ENCODE results near the gene ANKDD1B.

Gene ANKDD1B

DNA sequence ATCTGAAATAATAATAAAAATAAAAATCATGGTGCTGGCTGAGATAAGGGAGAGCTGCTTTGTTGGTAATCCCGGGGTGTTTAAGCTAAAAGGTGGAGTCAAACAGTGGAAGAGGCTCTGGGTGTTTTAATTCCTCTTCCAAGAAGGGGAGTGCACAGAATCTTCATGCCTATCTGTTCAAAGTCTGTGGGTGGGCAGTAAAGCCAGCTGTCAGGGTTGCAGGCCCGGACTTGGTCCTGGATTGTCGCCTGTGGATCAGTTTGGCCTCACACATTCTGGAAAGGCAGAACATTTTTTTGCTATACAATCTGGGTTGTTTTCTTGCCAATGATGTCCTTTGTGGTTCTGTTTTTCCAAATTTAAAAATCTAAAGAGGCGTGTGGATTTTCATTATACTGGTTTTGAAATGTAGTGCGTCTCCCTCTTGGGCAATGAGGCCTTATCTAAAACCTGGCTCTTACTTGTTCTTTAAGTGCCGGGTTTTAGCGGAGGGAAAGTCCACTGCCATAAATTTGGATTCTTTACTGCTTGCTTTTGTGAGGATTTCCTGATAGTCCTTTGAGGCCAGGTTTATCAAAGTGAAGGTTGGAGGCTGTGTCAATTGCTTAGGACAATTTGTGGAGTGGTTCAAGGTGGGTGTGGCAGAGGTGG, 5.8 kb downstream of the ANKDD1B start:
- ATAC-seq, result no peak

DNA sequence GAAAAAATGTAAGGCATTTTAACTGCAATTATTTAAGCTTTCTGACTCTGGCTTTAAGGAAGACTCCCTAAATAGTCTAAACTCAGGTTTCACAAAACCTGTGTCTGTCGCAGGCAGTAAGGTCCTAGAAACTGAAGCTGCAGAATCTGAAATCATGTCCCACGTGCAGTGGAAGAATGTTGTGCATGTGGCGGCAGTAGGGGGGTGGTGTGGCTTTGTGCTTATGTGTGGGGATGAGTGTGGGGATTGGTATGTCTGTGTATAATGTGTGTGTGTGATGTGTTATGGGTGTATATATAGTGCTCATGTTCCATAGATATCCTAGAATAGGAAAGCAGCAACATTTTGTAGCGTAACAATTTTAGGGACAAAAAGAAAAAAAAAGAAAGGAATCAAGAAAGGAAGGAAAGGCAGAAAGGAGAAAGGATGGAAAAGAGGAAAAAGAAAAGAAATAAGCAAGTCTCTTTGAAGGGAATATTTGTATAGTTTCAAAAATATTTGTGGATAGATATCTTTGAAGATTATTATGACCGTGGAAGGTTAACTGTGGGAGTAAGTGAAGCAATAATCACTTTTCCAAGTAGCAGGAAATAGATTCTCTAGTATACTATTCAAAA, 6.6 kb downstream of the ANKDD1B start:
- no peak for ATAC-seq

- no peak for ATAC-seq
Measured at GRCh38 chr5:75620184-75620959, 9.1 kb downstream of the ANKDD1B start.

- no peak for ATAC-seq
Measured at GRCh38 chr5:75622564-75622963, 11.3 kb downstream of the ANKDD1B start.

- ATAC-seq, result no peak
Measured at GRCh38 chr5:75623846-75624245, 12.6 kb downstream of the ANKDD1B start.

GRCh38 chr5:75626959-75627358, 15.7 kb downstream of the ANKDD1B start:
- no peak for ATAC-seq

GRCh38 chr5:75627801-75628200, 16.5 kb downstream of the ANKDD1B start:
- no peak for ATAC-seq

DNA sequence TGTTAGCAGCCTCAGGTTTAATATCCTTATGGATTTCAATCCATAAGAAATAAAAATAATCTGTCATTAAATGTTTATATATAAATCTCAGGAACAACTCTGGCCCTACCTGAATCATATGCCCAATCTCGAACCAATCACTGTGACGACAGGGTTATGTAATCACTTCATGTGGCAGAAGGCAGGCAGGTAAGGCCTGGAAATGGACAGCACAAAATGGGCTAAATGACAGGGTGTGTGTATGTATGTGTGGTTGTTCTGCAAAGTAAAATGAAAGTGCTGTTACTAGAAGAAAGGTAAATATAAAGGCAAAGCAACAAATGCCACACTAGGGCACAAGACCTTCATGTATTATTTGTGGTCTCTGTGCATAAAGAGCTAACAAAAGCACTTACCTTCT, 19.6 kb downstream of the ANKDD1B start:
- no peak for ATAC-seq

GRCh38 chr5:75632321-75632720, 21.1 kb downstream of the ANKDD1B start:
- ATAC-seq, result no peak

DNA sequence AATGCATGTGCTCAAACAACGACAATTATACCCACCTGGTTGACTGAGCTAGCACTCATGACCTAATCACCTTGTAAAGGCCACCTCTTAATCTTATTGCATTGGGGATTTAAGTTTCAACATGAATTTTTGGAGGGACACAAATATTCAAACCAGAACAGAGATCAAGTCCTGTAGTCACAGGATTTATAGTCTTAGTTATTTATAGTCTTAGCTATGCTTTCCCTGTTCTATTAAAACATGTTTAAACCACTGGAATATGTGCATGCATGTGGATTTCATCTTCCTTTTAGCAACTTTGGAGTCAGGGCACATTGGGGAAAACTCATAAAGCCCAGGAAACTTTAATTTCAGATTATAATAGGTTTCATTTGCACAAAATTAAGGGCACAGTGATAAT, 26.7 kb downstream of the ANKDD1B start:
- ATAC-seq, result no peak

GRCh38 chr5:75639535-75640311, 28.5 kb downstream of the ANKDD1B start:
- ATAC-seq, result no peak

- ATAC-seq, result no peak
Measured at GRCh38 chr5:75640395-75640794, 29.1 kb downstream of the ANKDD1B start.

DNA sequence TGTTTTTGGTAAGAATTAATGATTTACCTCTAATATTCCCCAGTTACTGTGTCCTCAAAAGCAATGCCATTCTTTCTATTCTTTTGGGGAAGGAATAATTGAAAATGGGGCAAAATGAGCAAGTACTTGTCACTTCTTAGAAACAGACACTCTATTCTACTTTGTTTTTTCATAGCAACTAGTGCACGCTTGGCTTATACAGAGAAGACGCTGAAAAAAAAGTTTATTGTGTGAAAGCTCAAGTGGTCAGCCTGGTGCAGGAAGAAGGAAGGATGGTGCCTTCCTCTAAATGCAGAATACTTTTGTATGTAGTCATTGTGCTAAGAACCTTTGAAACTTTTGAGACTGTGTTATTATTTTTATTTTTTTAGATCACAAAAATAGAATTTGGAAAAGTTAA, 29.6 kb downstream of the ANKDD1B start:
- ATAC-seq, result no peak

- peak in 1 of 2 donors; percentile 27 for ATAC-seq
Measured at GRCh38 chr5:75648712-75649111, 37.5 kb downstream of the ANKDD1B start.

DNA sequence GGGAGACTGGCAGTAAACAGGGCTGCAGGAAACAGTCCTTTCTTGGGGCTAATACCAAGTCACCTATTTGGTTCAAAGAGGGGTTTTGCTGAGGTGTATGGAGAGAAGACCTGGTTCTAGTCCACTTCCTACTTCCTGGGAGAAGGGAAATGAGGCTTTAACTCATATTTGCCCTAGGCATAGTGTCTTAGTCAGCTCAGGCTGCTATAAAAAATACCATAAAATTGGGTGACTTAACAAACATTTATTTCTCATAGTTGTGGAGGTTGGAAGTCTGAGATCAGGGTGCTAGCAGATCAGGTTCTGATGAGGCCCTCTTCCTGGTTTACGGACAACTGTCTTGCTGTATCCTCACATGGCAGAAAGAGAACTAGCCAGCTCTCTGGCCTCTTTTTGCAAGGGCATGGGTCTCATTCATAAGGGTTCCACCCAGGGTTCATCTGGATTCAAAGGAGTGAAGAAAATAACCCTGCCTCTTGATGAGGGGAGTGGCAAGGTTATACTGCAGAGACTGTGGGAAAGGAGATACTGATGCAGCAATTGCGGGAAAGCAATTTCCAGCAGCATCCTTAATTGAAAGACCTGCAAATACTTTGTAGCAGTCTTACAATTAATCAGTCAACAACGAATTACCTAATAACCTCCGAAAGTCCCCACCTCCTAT, 40.5 kb downstream of the ANKDD1B start:
- ATAC-seq, result no peak

DNA sequence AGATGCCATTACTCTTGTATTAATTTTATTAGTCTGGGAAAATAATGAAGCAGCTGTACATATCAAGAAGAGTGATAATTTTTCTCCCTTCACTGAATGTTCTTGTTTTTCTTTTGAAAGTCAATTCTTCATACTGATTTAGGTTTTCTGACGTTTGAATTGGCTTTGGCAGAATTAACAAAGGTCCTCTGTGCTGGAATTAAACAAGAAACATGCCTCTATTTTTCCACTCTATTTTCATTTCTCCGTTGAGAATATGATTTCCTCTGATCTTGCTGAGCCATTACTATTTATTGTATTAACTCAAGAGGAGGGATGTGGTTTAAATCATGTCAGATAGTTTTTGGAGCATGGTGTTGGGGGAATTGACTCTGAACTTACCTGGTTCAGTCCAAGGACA, 42.3 kb downstream of the ANKDD1B start:
- ATAC-seq, result no peak

DNA sequence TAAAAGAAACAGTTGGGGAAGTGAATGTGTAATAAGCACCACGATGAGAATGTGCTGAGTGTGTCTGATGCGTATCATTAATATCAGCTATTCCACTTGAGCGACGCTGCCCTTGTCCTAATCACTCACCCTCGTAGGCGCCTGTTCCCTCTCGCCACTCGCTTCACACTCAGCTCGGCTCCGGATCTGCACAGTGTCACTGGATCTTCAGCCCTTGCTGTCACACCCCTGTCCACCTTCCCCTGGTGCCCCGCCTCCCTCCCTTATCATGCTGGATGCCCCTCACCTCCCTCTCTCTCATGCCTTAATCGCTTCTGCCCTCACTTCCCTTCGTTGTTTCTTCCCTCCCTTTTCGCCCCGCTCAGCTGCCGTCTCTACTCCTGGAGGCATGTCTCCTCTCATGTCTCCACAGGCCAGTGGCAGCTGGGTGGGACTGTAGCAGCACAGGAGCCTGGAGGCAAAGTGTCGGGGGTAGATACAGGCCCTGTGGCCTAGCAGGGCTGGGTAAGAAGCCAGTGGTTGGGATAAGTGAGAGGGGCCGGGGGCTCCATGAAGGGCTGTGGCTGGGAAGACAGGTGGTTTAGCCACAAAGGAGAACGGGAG, 43.5 kb downstream of the ANKDD1B start:
- no peak for ATAC-seq

DNA sequence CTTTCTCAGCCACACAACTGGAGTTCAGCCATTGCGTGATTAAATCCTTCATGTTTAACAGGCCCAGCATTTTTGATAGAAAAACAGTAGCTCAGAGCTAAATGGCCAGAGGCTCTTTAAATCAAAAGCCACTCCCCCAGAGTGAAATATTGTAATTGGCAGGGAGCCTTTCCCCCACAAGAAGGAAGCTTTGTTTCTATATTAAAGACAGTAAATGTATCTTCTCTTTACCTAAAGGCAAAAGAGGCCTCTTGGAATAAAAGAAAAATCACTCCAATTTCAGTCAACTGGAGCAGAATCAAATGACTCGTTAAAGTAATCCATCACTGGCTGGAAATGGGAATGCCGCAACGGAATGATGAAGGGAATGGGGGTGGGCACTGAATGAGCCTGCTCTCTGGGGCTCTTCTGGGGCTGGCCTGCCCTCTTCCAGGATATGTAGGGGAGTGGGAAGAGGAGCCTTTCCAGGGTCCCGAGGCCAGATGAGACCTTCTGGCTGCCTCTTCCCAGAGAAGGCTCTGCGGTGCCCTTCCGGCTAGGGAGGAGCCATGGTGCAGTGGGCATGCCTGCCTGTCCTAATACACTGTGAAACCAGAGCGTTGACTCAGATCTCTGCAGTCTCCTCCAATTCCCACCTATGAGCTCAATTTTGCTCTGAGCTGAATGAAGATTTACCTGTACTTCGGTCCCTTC, 45.2 kb downstream of the ANKDD1B start:
- no peak for ATAC-seq

DNA sequence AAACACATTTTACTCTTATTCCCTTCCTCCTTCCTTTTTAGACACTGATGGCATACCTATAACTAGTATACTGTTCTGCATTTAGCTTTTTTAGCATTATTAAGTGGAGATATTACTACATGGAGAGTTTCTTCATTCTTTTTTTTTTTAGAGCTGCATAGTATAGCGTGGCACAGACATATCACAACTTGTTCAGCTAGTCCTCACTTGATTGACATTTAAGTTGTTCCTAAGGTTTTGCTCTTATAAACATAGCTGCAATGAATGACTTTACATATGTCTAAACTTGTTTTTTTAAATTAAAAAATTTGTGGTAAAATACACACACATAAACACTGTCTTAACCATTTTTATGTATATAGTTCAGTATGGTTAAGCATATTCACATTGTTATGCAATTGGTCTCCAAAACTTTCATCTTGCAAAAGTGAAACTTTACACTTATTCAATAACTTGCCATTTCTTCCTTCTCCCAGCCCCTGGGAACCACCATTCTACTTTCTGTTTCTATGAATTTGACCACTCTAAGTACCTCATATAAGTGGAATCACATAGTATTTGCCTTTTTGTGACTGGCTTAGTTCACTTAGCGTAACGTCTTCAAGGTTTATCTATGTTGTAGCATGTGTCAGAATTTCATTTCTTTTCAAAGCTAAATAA, 48.7 kb downstream of the ANKDD1B start:
- ATAC-seq, result no peak

GRCh38 chr5:75660678-75661465, 49.6 kb downstream of the ANKDD1B start:
- ATAC-seq, result no peak
